Smooth muscle cell (in vitro differentiated cells): ENCODE data around the gene GPNMB. TPM values are rescaled to one million over a fixed set of nuclear protein-coding genes. Genes with fewer than 3 reads are reported as not detected.

ENCODE experiments used
- DNase-seq: peaks from one replicate; lab custom pipeline; 2025; ENCODE audit not compliant: unreplicated experiment; lab: John Stamatoyannopoulos, UW
- H2AFZ ChIP-seq: fragments of 200-600 bp; sonication (generic); 2 replicates; pipeline ENCODE4 v1.6.0; 2016; ENCODE audit warnings: antibody characterized with exemption, low read depth, mild to moderate bottlenecking
- H3F3A ChIP-seq: fragments of 200-600 bp; sonication (generic); 2 replicates; pipeline ENCODE4 v1.6.0; 2017; ENCODE audit warnings: antibody characterized with exemption, low read depth
- H3K27ac ChIP-seq: fragments of 200-600 bp; sonication (generic); 2 replicates; pipeline ENCODE4 v1.5.1; 2016; ENCODE audit warnings: low read depth, mild to moderate bottlenecking
- H3K27me3 ChIP-seq: fragments of 200-600 bp; sonication (generic); 2 replicates; pipeline ENCODE4 v1.6.1; 2016; ENCODE audit warnings: low read depth, mild to moderate bottlenecking
- H3K36me3 ChIP-seq: fragments of 200-600 bp; sonication (generic); 2 replicates; pipeline ENCODE4 v1.5.1; 2016; ENCODE audit warnings: low read depth
- H3K4me1 ChIP-seq: fragments of 200-600 bp; sonication (generic); 2 replicates; pipeline ENCODE4 v1.5.1; 2016; ENCODE audit warnings: low read depth
- H3K4me2 ChIP-seq: fragments of 200-600 bp; sonication (generic); 2 replicates; pipeline ENCODE4 v1.6.0; 2016; ENCODE audit warnings: mild to moderate bottlenecking
- H3K4me3 ChIP-seq: fragments of 200-600 bp; sonication (generic); 2 replicates; pipeline ENCODE4 v1.5.1; 2016; ENCODE audit warnings: mild to moderate bottlenecking
- H3K79me2 ChIP-seq: fragments of 200-600 bp; sonication (generic); 2 replicates; pipeline ENCODE4 v1.6.0; 2016; ENCODE audit warnings: low read depth, mild to moderate bottlenecking
- H3K9ac ChIP-seq: fragments of 200-600 bp; sonication (generic); 2 replicates; pipeline ENCODE4 v1.6.0; 2016; ENCODE audit warnings: low read depth
- H3K9me3 ChIP-seq: fragments of 200-600 bp; sonication (generic); replicated peaks from 2 replicates; pipeline ENCODE4 v1.5.1; 2016; ENCODE audit warnings: low read depth
- H4K20me1 ChIP-seq: fragments of 200-600 bp; sonication (generic); 2 replicates; pipeline ENCODE4 v1.6.0; 2016; ENCODE audit warnings: low read depth
- WGBS: methylation state at CpG from one replicate; pipeline ENCODE4 v1.1.7; 2016; ENCODE audit warnings: low lambda C conversion rate; 5-methylcytosine and 5-hydroxymethylcytosine counted together
- polyA plus RNA-seq: library from polyadenylated mRNA; unstranded; fragments of >200 nt; fragmentation: Nextera tagmentation; extraction: Ambion mirVana; gene quantifications from 2 replicates; pipeline ENCODE4 v1.2.1, GENCODE V29; 2016
- total RNA-seq: library from RNA; depleted of rRNA; stranded (reverse); fragments of >200 nt; gene quantifications from 2 replicates; pipeline ENCODE4 v1.2.3, GENCODE V29; 2014
- TF ChIP-seq, protein P1 (sequence below): fragments of 200-600 bp; sonication (generic); IDR thresholded peaks from 2 replicates; pipeline ENCODE4 v1.5.1; 2017; ENCODE audit warnings: borderline replicate concordance, mild to moderate bottlenecking, antibody characterized with exemption; ENCODE audit not compliant: insufficient read depth, poor library complexity, severe bottlenecking

GPNMB gene
- total and polyA plus RNA-seq, 2 experiments from 2014 or later, result 13.6 to 26.1 TPM

DNA sequence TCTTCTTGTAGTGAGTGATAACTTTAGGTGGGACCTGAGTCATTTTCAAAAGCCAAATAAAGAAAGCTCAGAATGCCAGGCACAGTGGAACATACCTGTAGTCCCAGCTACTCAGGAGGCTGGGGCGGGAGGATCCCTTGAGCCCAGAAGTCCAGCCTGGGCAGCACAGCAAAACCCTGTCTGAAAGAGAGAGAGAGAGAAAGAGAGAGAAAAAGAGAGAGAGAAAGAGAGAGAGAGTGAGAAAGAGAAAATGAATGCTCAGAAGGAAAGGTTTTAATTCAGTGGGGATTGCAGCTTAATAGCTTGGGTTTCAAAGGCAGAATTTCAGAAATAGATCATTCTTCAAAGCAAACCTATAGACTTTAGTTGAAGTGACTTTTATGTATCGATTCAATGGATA lies 25.7 kb downstream of the GPNMB start:
- Histone ChIP-seq H3K4me2 (no peak overlapping the region), H3K36me3 (no peaks in the 10 kb centered on the region), H3K27me3 (peaks cover 9% of the 10 kb centered on the region), H3K79me2 (no peaks in the 10 kb centered on the region), H3K9ac (no peak overlapping the region), H4K20me1 (no peaks in the 10 kb centered on the region), H3F3A (peaks cover 11% of the 10 kb centered on the region), H3K27ac (no peak overlapping the region), H3K4me3 (no peak overlapping the region), H3K4me1 (peaks cover 6% of the 10 kb centered on the region), H3K9me3 (no peaks in the 10 kb centered on the region), H2AFZ (no peak overlapping the region)
- WGBS, result 92% methylated on average over 2 of the region's 2 CpGs
- TF ChIP-seq, protein P1, sequence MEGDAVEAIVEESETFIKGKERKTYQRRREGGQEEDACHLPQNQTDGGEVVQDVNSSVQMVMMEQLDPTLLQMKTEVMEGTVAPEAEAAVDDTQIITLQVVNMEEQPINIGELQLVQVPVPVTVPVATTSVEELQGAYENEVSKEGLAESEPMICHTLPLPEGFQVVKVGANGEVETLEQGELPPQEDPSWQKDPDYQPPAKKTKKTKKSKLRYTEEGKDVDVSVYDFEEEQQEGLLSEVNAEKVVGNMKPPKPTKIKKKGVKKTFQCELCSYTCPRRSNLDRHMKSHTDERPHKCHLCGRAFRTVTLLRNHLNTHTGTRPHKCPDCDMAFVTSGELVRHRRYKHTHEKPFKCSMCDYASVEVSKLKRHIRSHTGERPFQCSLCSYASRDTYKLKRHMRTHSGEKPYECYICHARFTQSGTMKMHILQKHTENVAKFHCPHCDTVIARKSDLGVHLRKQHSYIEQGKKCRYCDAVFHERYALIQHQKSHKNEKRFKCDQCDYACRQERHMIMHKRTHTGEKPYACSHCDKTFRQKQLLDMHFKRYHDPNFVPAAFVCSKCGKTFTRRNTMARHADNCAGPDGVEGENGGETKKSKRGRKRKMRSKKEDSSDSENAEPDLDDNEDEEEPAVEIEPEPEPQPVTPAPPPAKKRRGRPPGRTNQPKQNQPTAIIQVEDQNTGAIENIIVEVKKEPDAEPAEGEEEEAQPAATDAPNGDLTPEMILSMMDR, result no peak
- DNase-seq, result no peak

DNA sequence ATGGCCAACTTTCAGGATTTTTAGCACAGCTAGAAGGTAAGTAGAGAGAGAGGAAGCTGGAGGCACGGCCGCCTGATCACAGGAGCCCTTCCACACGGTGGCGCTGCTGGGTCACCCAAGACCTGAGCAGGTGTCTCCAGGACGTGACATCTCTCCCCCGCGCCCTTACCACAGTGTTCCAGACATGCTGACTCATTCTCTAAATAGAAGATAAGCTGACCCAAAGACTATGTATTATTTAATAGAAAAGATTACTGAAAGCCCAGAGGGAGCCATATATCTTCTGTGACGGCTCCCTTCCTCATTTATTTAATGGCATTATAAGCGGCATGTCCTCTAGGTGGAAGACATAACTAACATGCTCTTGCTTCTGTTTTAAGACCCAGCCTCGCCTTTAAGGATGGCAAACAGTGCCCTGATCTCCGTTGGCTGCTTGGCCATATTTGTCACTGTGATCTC lies 26.6 kb downstream of the GPNMB start:
- H3K4me2 ChIP-seq, result peak overlapping the region; percentile 59
- no peak overlapping the region for H3K9ac ChIP-seq
- DNase-seq, result peak; percentile 24
- H3F3A ChIP-seq, result peaks cover 11% of the 10 kb centered on the region
- no peak overlapping the region for H2AFZ ChIP-seq
- no peaks in the 10 kb centered on the region for H3K36me3 ChIP-seq
- H3K4me3 ChIP-seq, result peak overlapping the region; percentile 28
- no peaks in the 10 kb centered on the region for H3K79me2 ChIP-seq
- peaks cover 9% of the 10 kb centered on the region for H3K27me3 ChIP-seq
- H3K9me3 ChIP-seq, result no peaks in the 10 kb centered on the region
- TF ChIP-seq, protein P1, result peak; percentile 83
- 12% methylated on average over 11 of the region's 11 CpGs for WGBS
- H3K27ac ChIP-seq, result peak overlapping the region; percentile 25
- H4K20me1 ChIP-seq, result no peaks in the 10 kb centered on the region
- H3K4me1 ChIP-seq, result peaks cover 6% of the 10 kb centered on the region

DNA sequence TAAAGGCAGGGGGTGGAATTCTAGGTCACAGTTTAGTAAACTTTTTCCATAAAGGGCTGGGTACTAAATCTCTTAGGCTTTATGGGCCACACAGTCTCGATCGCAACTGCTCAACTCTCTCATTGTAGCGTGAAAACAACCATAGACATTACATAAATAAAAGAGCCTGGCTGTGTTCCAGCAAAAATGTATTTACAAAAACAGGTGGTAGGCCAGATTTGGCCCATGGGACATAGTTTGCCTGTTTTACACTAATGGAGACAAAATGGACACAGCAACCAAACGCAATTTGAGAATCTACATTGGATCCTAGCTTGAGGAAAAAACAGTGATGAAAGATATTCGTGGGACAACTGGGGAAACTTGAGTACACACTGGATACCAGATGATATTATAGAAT lies 29.3 kb downstream of the GPNMB start:
- TF ChIP-seq, protein P1, result no peak
- Histone ChIP-seq H3K36me3 (no peaks in the 10 kb centered on the region), H3K79me2 (no peaks in the 10 kb centered on the region), H3K9me3 (no peaks in the 10 kb centered on the region), H3K4me3 (no peak overlapping the region), H3K4me1 (peaks cover 6% of the 10 kb centered on the region), H3F3A (peaks cover 11% of the 10 kb centered on the region), H3K27ac (no peak overlapping the region), H3K27me3 (no peaks in the 10 kb centered on the region), H2AFZ (no peak overlapping the region), H4K20me1 (no peaks in the 10 kb centered on the region), H3K9ac (no peak overlapping the region), H3K4me2 (no peak overlapping the region)
- DNase-seq, result no peak
- 90% methylated on average over 5 of the region's 5 CpGs for WGBS

DNA sequence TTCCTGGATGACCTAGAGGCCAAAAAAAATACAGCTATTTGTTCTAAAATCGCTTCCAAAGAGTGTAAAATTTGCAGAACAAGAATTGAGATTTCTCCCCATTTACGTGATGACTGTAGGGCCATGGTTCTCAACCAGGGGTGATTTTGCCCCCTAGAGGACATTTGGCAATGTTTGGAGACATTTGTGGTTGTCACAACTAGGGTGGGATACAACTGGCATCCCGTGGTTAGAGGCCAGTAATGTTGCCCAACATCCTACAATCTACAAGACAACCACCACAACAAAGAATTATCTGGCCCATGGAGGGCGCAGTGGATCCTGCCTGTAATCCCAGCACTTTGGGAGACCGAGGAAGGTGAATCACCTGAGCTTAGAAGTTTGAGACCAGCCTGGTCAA lies 29.8 kb downstream of the GPNMB start:
- Histone ChIP-seq H3K9me3 (no peaks in the 10 kb centered on the region), H3K9ac (no peak overlapping the region), H3K27me3 (no peaks in the 10 kb centered on the region), H3K4me2 (no peak overlapping the region), H3K36me3 (no peaks in the 10 kb centered on the region), H2AFZ (no peak overlapping the region), H3K27ac (no peak overlapping the region), H3K79me2 (no peaks in the 10 kb centered on the region), H3F3A (peaks cover 11% of the 10 kb centered on the region), H3K4me1 (peaks cover 6% of the 10 kb centered on the region), H4K20me1 (no peaks in the 10 kb centered on the region), H3K4me3 (no peak overlapping the region)
- TF ChIP-seq, protein P1, result peak; percentile 18
- 61% methylated on average over 5 of the region's 5 CpGs for WGBS
- no peak for DNase-seq
